Liver (tissue), 3 donors: ENCODE measurements around the gene HNRNPM.

Experiments used
- GABPA ChIP-seq, 2 donors: IDR thresholded peaks in 1 of 2; conservative IDR thresholded peaks in 1 of 2; 2 replicates each; pipeline ENCODE4 v1.6.1; 2016; ENCODE audit warnings: antibody characterized with exemption in 2 of 2, mild to moderate bottlenecking in 1 of 2, moderate library complexity in 1 of 2
- TF ChIP-seq, protein P1 (sequence below): fragments of 150-350 bp; IDR thresholded peaks from 2 replicates; pipeline ENCODE4 v1.5.1; 2017; ENCODE audit warnings: improper control_type of control experiment, low read depth, low read length; ENCODE audit not compliant: missing input control
- donor health status: healthy.
- donor health status: healthy.

DNA sequence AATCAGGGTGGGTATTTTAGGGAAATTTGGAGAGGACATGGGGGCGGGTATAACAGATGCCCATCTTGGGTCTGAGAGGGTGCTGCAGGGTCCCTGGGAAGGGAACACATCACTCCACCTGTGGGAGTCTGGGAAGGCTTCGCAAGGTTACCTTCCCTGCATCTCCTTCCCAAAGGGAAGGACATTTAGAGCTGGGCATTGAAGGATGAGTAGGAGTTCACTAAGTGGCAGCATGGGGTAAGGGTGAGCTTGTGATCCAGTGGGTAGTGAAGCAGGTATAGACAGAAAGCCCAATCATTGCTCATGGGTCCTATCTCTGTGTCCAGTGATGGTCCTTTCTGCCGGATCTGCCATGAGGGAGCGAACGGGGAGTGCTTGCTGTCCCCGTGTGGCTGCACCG, 18.5 kb upstream of the HNRNPM start:
- TF ChIP-seq, protein P1, sequence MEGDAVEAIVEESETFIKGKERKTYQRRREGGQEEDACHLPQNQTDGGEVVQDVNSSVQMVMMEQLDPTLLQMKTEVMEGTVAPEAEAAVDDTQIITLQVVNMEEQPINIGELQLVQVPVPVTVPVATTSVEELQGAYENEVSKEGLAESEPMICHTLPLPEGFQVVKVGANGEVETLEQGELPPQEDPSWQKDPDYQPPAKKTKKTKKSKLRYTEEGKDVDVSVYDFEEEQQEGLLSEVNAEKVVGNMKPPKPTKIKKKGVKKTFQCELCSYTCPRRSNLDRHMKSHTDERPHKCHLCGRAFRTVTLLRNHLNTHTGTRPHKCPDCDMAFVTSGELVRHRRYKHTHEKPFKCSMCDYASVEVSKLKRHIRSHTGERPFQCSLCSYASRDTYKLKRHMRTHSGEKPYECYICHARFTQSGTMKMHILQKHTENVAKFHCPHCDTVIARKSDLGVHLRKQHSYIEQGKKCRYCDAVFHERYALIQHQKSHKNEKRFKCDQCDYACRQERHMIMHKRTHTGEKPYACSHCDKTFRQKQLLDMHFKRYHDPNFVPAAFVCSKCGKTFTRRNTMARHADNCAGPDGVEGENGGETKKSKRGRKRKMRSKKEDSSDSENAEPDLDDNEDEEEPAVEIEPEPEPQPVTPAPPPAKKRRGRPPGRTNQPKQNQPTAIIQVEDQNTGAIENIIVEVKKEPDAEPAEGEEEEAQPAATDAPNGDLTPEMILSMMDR, result no peak
- no peak for TF ChIP-seq GABPA (IDR thresholded peaks at IDR 0.05 in 1 of 2, conservative IDR thresholded peaks at IDR 0.05 in 1 of 2)
